Fibroblast of mammary gland (primary cell): ENCODE data around the gene MCAT.
A peak's percentile ranks its signal among the peaks of the same experiment; 100 is the strongest.
"Not testable (repeated sequence)": the region's sequence is repeated elsewhere in the genome, so short reads cannot be mapped to it uniquely, and the experiment has no call there.

Experiments used
- DNase-seq: peaks from one replicate; pipeline ENCODE4 v3.0.0-alpha.2; 2010; ENCODE audit warnings: low read depth
- H3K4me3 ChIP-seq: 2 replicates; pipeline ENCODE4 v1.5.1; 2011; ENCODE audit warnings: low read depth, mild to moderate bottlenecking, low read length, moderate library complexity; ENCODE audit not compliant: control insufficient read depth
- CTCF ChIP-seq: conservative IDR thresholded peaks from 2 replicates; pipeline ENCODE4 v1.5.1; 2011; ENCODE audit warnings: low read depth, low read length, inconsistent platforms; ENCODE audit not compliant: control insufficient read depth, insufficient read depth

MCAT gene

GRCh38 chr22:43147821-43148220 is 4.6 kb upstream of the MCAT start:
- no peak for DNase-seq
- H3K4me3 ChIP-seq: no peak overlapping the region
- no peak for TF ChIP-seq CTCF

GRCh38 chr22:43146332-43146731 is 3.1 kb upstream of the MCAT start:
- not testable (repeated sequence) for DNase-seq, H3K4me3 ChIP-seq

- H3K4me3 ChIP-seq, DNase-seq: not testable (repeated sequence)
These were observed 2.2 kb upstream of the MCAT start for GRCh38 chr22:43145371-43145770.

- no peak overlapping the region for H3K4me3 ChIP-seq
- no peak for DNase-seq
- no peak for TF ChIP-seq CTCF
These were observed 1.8 kb upstream of the MCAT start for GRCh38 chr22:43144949-43145348.

- H3K4me3 ChIP-seq: no peak overlapping the region
- no peak for DNase-seq
- TF ChIP-seq CTCF: no peak
These were observed 6.4 kb downstream of the MCAT start for GRCh38 chr22:43136801-43137200.

- peak; percentile 62 for TF ChIP-seq CTCF
- no peak overlapping the region for H3K4me3 ChIP-seq
- DNase-seq: peak; percentile 34
These were observed 6.9 kb downstream of the MCAT start for GRCh38 chr22:43136255-43136654.

GRCh38 chr22:43135565-43135964 is 7.6 kb downstream of the MCAT start:
- DNase-seq: no peak
- no peak for TF ChIP-seq CTCF
- H3K4me3 ChIP-seq: no peak overlapping the region

GRCh38 chr22:43134553-43134952 is 8.6 kb downstream of the MCAT start:
- TF ChIP-seq CTCF: no peak
- H3K4me3 ChIP-seq: no peak overlapping the region
- no peak for DNase-seq
